ENCODE results near the gene ID3.
"Not testable (repeated sequence)": the region's sequence is repeated elsewhere in the genome, so short reads cannot be mapped to it uniquely, and the experiment has no call there.

ID3 gene

GRCh38 chr1:23546897-23547584 is 12.3 kb downstream of the ID3 start:
- TF ChIP-seq CTCF (IDR thresholded peaks at IDR 0.05) = no peak
- Histone ChIP-seq H3K4me3 (ENCODE audit: low read depth, low read length) (no peak overlapping the region), H3K9me3 (ENCODE audit: control insufficient read depth, low read length) (no peaks in the 10 kb centered on the region), H3K36me3 (ENCODE audit: control insufficient read depth, insufficient read depth, low read length) (no peaks in the 10 kb centered on the region), H3K27me3 (ENCODE audit: control insufficient read depth, insufficient read depth, low read length) (no peaks in the 10 kb centered on the region), H3K27ac (no peak overlapping the region), H3K4me2 (ENCODE audit: low read length) (no peak overlapping the region), H3K4me1 (no peaks in the 10 kb centered on the region), H3K9ac (no peak overlapping the region), H2AFZ (no peak overlapping the region), H3K79me2 (no peaks in the 10 kb centered on the region)

DNA sequence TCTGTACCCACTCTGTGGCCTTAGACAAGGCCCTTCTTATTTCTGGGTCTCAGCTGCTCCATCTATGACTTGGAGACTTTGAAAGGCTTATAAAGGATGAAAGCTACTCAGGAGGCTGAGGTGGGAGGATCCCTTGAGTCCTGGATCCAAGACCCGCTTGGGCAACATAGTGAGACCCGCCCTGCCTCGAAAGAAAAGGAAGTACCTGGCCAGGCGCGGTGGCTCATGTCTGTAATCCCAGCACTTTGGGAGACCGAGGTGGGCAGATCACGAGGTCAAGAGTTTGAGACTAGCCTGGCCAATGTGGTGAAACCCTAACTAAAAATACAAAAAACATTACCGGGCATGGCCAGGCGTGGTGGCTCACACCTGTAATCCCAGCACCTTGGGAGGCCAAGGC is 13.4 kb downstream of the ID3 start:
- H3K4me3 ChIP-seq (ENCODE audit: low read depth, low read length) = no peak overlapping the region
- TF ChIP-seq CTCF (IDR thresholded peaks at IDR 0.05) = no peak
- H3K4me2 ChIP-seq (ENCODE audit: low read length) = no peak overlapping the region
- no peak overlapping the region for H2AFZ ChIP-seq
- no peaks in the 10 kb centered on the region for H3K79me2 ChIP-seq
- H3K27me3 ChIP-seq (ENCODE audit: control insufficient read depth, insufficient read depth, low read length) = no peaks in the 10 kb centered on the region
- H3K36me3 ChIP-seq (ENCODE audit: control insufficient read depth, insufficient read depth, low read length) = no peaks in the 10 kb centered on the region
- no peak overlapping the region for H3K9ac ChIP-seq
- no peaks in the 10 kb centered on the region for H3K9me3 ChIP-seq (ENCODE audit: control insufficient read depth, low read length)
- no peak overlapping the region for H3K27ac ChIP-seq
- no peaks in the 10 kb centered on the region for H3K4me1 ChIP-seq

- Histone ChIP-seq H3K4me1 (no peaks in the 10 kb centered on the region), H3K9ac (no peak overlapping the region), H3K36me3 (ENCODE audit: control insufficient read depth, insufficient read depth, low read length) (no peaks in the 10 kb centered on the region), H3K27ac (no peak overlapping the region), H3K9me3 (ENCODE audit: control insufficient read depth, low read length) (no peaks in the 10 kb centered on the region), H2AFZ (no peak overlapping the region), H3K4me3 (ENCODE audit: low read depth, low read length) (no peak overlapping the region), H3K4me2 (ENCODE audit: low read length) (no peak overlapping the region), H3K27me3 (ENCODE audit: control insufficient read depth, insufficient read depth, low read length) (no peaks in the 10 kb centered on the region), H3K79me2 (no peaks in the 10 kb centered on the region)
- peak; percentile 85 for TF ChIP-seq CTCF (IDR thresholded peaks at IDR 0.05)
Measured at GRCh38 chr1:23544444-23545389, 14.6 kb downstream of the ID3 start.

DNA sequence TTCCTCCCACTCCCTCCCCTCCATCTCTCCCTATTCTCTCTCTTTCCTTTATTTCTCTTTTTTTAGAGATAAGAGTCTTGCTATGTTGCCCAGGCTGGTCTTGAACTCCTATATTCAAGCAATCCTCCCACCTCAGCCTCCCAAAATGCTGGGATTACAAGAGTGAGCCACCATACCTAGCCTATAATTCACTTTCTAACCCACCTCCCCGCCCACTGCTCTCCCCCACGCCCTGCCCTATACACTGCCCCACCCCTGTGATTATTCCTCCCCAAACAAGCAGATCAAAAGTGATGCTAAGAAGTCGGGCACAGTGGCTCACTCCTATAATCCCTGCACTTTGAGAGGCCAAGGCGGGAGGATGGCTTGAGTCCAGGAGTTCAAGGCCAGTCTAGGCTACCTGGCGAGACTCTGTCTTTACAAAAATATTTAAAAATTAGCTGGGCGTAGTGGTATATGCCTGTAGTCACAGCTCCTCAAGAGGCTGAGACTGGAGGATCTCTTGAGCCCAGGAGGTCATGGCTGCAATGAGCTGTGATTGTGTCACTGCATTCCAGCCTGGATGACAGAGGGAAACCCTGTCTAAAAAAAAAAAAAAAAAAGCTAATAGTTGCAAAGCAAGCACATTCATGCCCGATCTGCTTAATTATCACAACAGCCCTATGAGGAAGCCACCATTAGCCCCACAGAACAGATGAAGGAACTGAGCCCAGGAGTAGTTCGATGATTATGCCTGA is 15.4 kb downstream of the ID3 start:
- no peak overlapping the region for H3K4me3 ChIP-seq (ENCODE audit: low read depth, low read length)
- H3K4me2 ChIP-seq (ENCODE audit: low read length) = no peak overlapping the region
- no peaks in the 10 kb centered on the region for H3K36me3 ChIP-seq (ENCODE audit: control insufficient read depth, insufficient read depth, low read length)
- H3K9ac ChIP-seq = no peak overlapping the region
- H3K79me2 ChIP-seq = no peaks in the 10 kb centered on the region
- no peak overlapping the region for H3K27ac ChIP-seq
- H3K9me3 ChIP-seq (ENCODE audit: control insufficient read depth, low read length) = no peaks in the 10 kb centered on the region
- no peak overlapping the region for H2AFZ ChIP-seq
- no peaks in the 10 kb centered on the region for H3K27me3 ChIP-seq (ENCODE audit: control insufficient read depth, insufficient read depth, low read length)
- H3K4me1 ChIP-seq = no peaks in the 10 kb centered on the region
- TF ChIP-seq CTCF (IDR thresholded peaks at IDR 0.05) = no peak

GRCh38 chr1:23542940-23543339 is 16.4 kb downstream of the ID3 start:
- H3K36me3 ChIP-seq (ENCODE audit: control insufficient read depth, insufficient read depth, low read length); H3K27ac ChIP-seq; H2AFZ ChIP-seq; H3K4me2 ChIP-seq (ENCODE audit: low read length); H3K27me3 ChIP-seq (ENCODE audit: control insufficient read depth, insufficient read depth, low read length); H3K79me2 ChIP-seq; H3K9ac ChIP-seq; H3K4me1 ChIP-seq; H3K9me3 ChIP-seq (ENCODE audit: control insufficient read depth, low read length); H3K4me3 ChIP-seq (ENCODE audit: low read depth, low read length): not testable (repeated sequence)
